Vagina (tissue), 2 donors: ENCODE measurements around the gene TTC33.

ENCODE experiments used
- CTCF ChIP-seq, 3 experiments: fragments of 450-650 bp in 2 of 3; fragments of 200-600 bp in 1 of 3; sonication (generic) in 1 of 3; IDR thresholded peaks; one replicate each; pipeline ENCODE4 v1.5.1; 2017 to 2019; ENCODE audit warnings: antibody characterized with exemption in 3 of 3, mild to moderate bottlenecking in 2 of 3, moderate library complexity in 2 of 3
- POLR2A ChIP-seq, 2 donors: fragments of 450-650 bp; IDR thresholded peaks; one replicate each; pipeline ENCODE4 v1.6.1; 2017; ENCODE audit warnings: antibody characterized with exemption in 2 of 2, mild to moderate bottlenecking in 2 of 2, moderate library complexity in 2 of 2
- POLR2AphosphoS5 ChIP-seq, 2 donors: sonication (generic); formaldehyde crosslinking; IDR thresholded peaks; one replicate each; pipeline ENCODE4 v1.9.0; 2017; ENCODE audit warnings: antibody characterized with exemption in 2 of 2, mild to moderate bottlenecking in 2 of 2, low read depth in 1 of 2; ENCODE audit not compliant: insufficient read depth in 1 of 2

GRCh38 chr5:40577718-40578117 lies 178.0 kb downstream of the TTC33 start:
- TF ChIP-seq CTCF (IDR thresholded peaks at IDR 0.05) (no peak), POLR2AphosphoS5 (IDR thresholded peaks at IDR 0.05; ENCODE audit: insufficient read depth in 1 of 2, low read depth in 1 of 2) (no peak), POLR2A (IDR thresholded peaks at IDR 0.05) (no peak)
